GM18861 (cell line): Measurements from ENCODE around the gene MMP7.
A peak's percentile ranks its signal among the peaks of the same experiment; 100 is the strongest.

ENCODE experiments used
- ATAC-seq: cut with Tn5 transposase; IDR thresholded peaks from one replicate; pipeline ENCODE4 v1.9.1; 2021; ENCODE audit not compliant: unreplicated experiment

The MMP7 gene, protein sequence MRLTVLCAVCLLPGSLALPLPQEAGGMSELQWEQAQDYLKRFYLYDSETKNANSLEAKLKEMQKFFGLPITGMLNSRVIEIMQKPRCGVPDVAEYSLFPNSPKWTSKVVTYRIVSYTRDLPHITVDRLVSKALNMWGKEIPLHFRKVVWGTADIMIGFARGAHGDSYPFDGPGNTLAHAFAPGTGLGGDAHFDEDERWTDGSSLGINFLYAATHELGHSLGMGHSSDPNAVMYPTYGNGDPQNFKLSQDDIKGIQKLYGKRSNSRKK

DNA sequence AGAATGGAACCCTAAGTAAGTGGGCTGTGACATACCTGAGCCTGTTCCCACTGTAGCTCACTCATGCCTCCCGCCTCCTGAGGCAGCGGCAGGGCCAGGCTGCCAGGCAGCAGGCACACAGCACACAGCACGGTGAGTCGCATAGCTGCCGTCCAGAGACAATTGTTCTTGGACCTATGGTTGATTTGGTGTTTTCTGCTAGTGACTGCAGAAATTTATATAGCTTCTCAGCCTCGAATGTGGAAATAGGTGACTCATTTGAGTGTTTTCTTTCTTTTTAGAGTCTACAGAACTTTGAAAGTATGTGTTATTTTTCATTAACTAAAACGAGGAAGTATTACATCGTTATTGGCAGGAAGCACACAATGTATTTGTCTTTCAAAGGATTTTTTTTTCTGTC, at the start of gene MMP7:
TSS of gene MMP7 (minus strand) at position 190 of the 400 bp plus-strand sequence. CDS start at position 143, 47 bp downstream.
- ATAC-seq = peak; percentile 80

DNA sequence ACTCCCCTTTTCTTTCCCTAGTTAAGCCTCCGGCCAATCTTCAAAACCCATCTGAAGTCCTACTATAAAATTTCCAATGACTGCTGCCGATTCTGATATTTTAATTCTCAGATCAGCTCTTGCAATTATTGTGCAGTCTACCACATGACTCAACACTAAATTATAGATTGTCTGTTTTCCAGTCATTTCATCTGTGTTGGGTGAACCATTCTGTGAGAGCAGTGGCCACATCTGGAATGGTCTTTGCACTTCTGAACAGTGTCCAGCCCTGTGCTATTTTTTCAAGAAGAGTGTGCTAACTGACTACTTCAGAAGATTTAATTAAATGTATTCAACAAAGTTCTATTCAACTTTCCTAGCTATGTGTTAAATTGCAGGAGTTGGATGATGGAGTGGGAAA, 47.2 kb upstream of the MMP7 start:
- no peak for ATAC-seq

DNA sequence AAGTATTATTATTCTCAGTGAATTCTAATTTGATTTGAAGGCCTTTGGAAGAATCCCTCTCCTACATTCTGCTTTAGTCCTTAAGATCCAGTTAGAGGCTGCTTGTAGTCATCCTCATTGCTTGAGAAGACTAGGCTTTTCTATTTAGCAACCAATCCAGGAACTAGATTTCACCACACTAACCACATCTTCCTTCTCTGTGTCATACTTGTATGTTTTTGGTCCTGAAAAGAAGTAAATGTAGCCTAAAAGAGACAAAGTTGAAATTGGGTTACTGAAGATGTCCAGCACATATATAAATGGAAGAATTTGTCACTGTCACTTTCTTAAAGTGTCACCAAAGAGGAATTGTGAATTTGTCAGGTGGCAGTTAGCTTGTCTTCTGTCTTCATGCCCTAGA, 46.6 kb upstream of the MMP7 start:
- peak; percentile 33 for ATAC-seq

DNA sequence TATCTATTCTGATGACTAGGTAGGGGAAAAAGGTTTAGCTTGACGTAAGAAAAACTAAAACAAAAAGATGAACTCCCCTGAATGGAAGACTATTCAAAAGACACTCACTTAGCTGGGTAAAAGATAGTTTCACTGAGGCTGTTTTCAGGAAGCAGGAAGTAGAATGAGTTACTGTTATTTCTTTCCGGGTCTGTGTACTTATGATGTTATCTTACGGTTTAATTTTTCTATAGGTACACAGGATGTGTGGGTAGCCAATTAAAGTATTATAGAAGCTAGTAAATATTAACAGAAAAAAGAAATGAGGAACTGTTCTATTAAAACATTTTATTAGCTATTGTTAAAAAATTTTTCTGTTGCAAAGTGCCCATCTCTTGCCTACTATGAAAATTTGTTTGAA, 45.8 kb upstream of the MMP7 start:
- no peak for ATAC-seq

DNA sequence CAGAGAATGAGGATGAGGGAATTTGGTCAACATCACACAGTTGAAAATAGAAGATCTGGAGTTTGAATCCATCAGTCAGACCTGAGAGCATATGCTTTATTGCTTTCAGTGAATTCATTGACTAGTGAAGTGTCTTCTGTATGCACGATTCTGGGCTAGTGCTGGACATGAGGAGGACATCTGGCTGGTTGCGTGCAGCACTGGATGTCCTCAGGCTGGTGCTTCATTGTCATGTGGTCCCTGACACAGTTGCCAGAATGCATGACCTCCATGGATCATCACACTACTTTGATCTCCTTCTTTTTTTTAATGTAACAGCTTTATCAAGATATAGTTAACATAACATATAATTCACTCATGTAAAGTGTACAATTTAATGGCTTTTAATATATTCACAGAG, 44.5 kb upstream of the MMP7 start:
- ATAC-seq = no peak

DNA sequence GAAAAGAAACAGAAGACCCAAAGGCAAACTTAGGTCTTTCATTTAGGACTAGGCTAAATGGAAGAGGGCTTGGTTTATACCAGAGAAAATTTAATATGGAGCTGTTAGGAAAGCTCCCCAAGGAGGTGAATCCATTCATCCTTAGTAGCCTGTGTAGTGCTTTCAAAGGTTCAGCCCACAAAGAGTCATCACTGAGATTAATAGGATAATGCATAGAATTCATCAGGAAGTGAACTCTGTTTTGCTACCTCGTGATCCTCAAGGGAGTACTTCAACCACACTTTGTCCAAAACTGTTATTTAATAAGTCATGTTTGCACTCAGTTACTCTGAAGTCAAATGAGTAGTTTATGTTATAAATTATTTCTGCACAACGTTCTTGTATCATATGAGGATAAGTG, 43.3 kb upstream of the MMP7 start:
- ATAC-seq = no peak

DNA sequence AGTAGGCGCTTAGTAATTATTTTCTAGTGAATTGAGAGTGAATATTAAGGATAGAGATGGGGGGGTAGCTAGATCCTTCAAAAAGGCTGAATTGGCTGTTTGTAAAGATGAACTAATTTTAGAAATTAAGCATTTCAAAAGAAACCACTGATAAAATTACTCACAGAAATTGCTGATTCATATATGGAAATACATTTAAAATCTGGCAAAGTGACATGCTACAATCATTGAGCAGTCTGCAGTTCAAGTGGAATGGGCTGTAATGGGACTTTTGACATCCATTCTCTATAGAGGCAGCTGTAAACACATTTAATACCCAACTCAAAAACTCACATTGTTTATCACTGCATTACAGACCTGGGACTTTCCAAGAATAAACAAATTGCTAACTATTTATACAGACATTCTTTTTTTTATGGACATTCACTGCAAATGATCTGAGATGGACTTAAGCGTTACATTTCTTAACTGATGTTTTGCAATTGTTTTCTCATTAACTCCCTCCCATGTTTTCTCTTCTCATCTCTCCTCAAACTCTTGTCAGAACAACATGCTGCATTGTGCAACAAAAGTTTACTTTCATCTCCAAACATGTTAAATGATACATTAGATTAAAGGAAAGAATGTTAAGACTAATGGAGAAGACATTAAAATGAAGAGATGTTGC, 42.1 kb upstream of the MMP7 start:
- no peak for ATAC-seq

DNA sequence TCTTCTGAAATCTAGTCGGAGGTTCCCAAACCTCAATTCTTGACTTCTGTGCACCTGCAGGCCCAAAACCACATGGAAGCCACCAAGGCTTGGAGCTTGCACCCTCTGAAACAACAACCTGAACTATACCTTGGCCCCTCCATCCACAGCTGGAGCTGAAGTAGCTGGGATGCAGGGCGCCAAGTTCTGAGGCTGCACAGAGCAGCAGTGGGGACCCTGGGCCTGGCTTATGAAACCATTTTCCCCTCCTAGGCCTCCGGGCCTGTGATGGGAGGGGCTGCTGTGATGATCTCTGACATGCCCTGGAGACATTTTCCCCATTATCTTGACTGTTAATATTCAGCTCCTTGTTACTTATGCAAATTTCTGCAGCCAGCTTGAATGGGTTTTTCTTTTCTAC, 38.3 kb upstream of the MMP7 start:
- ATAC-seq = no peak

DNA sequence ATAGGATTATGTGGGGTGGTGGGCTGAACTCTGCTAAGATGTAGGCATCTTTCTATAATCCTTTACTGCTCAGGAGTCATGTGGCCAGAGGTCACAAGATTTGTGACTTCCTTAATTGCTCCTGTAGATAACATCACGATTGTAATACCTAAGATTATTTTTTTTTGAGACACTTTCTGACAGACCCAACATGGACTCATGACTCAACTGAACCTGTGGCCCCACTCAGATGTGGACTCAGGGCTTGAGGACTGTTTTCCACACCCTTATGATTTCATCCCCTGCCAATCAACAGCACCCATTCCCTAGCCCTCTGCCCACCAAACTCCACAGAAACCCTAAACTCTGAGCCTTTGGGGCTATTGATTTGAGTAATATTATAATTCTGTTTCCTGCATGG, 35.6 kb upstream of the MMP7 start:
- ATAC-seq = no peak

DNA sequence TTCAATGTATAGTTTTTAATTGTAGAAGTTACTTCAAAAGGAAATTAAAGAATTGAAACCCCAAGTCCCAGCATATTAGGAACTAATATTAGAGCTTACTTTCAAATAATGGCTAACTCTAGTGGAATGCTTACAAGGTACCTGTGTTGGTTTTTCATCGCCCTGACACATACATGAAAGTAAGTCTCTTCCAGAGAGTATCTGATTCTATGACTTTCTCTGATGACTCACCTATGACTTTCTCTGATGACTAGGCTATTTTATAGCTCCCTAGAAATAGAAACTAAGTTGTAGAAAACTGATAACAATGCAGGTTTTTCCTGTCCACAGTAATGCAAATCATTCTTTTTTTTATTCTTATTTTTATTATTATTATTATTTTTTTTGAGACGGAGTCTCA, 33.6 kb upstream of the MMP7 start:
- peak; percentile 59 for ATAC-seq

DNA sequence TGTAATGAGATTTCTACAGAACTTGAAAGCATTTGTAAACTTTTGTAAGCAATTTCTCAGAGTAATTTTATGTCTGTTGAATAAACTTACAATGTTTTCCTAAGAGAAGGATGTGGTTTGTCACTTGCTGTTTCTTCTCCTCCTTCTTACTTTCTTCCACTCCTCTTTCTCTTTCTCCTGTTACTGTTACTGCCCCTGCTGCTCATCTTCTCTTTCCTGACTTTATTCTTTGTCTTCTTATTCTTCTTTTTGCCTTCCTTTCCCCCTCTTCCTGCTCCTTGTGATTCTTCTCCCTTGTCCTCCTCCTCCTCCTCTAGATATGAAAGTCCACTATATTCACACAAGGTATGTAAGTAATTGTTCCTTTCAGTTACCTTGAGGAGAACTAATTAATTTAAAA, 31.1 kb upstream of the MMP7 start:
- no peak for ATAC-seq

DNA sequence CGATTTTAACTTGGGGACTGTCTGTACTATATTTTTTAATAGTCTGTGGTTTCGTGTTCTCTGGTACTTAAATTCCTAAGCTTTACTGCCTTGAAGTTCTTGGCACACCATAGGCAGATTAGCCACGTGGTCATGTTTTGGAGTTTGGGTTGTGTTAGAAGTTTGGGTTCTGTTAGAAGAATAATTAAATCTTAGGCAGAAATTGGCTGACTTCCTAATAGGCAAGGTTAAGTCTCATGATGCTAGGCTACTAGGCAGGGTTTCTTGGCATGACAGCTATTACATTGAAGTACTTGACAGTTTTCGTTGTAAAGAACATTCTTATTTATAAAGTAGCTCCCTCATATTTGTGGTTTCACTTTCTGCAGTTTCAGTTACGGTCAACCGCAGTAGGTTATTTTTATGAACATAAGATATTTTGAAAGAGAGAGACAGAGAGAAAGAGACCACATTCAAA, 30.0 kb upstream of the MMP7 start:
- peak; percentile 84 for ATAC-seq

DNA sequence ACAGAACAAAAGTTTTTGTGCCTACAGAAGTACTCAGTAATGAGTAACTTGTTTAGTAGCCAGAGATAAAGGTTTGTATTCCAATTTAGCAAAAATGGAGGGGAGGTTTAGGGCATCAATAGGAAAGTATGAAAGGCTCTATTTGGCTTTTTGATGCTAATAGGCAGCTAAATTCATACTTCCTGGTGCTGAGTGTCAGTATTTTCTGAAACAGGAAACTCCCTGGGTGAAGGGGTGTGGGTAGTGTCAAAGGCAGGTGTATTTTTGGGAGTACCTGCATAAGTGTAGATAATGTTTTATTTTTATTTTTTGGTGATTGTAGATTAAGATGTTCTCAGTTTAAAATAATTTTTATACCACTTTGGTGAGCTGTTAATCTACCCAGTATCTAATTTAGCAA, 29.3 kb upstream of the MMP7 start:
- ATAC-seq = no peak

DNA sequence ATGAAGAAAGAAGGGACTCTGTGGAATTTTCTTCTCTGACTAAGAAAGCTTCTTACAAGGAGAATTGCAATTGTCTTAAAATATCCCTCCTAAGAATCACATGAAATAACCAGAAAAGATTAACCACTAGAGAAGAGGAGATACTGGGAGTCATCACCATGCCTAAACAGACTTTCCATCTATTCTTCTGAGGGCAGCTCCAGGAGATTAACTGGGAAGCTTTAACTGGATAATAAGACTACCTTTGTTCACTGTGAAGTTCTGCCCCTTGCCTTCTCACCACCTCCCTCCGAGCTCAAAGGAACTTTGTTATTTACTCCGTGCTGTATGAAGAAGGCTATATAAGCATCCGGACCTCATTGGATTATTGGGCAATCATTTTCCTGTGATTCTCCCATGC, 24.5 kb upstream of the MMP7 start:
- no peak for ATAC-seq

DNA sequence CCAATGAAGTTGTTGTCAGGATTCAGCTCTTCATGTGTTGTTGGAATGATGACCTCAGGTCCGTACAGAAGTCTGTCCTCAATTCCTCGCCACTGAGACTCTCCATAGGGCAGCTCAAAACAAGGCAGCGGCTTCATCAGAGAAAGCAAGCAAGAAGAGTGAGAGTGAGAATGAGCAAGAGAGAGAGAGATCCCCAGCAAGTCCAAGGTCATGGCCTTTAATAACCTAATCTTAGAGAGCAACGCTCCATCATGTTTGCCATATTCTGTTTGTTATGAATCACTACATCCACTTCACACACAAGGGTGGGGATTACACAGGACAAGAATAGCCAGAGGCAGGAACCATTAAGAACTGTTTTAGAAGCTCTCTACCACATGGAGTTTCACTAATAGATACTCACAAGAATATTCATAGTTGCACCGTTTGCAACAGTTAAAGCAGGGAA, 23.3 kb upstream of the MMP7 start:
- ATAC-seq = peak; percentile 76

DNA sequence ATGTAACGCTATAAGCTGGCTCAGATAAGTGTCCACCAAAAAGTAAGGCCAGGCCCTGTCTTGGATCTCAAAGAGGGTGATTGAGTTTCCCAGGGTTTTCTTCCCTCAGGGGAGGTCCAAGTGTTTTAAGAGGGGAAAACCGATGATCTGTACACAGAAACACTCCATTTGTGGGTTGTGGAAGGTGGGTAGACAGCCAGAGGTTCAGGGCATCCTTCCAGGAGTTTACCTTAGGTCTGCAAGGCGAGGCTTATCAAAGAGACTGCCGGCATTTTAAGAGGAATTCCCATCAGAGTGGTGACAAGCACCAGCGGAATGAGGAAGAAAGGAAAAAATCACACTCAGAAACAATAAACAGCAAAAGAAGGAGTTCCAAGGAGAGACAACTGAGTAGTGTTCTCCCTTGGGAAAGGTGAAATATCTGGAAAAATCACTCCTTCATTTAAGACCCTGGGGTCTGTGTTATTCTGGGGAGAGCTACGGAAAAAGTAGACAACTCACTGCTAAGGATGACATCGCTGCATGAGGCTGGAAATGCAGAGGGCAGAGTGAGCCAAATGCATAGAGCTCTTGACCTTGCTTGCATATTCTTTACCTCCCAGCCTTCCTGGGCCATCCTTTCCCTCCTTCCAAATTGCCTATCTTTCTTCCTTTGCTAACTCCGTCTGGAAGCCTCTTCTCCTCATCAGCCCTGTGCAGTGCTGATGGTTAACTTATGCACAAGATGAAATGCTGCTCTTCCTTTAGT, 22.1 kb upstream of the MMP7 start:
- ATAC-seq = no peak

DNA sequence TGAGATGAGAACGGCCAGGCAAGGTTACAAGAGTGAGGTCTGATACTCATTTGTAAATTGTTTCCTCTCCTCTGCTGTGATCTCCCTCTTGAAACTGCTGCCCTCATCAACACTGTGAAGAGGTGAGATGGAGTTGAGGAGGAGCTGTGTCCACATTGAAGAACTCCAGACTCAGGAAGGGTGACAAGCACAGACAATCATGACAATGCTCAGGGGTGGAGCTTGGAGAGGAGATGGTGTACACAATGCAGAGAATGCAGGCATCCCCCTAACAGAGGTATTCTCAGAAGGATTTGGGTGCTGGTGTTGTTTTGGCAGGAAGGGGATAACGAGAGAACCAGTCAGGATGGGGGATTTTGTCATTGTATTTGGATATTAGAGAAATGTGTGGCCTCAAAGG, 21.5 kb upstream of the MMP7 start:
- no peak for ATAC-seq

DNA sequence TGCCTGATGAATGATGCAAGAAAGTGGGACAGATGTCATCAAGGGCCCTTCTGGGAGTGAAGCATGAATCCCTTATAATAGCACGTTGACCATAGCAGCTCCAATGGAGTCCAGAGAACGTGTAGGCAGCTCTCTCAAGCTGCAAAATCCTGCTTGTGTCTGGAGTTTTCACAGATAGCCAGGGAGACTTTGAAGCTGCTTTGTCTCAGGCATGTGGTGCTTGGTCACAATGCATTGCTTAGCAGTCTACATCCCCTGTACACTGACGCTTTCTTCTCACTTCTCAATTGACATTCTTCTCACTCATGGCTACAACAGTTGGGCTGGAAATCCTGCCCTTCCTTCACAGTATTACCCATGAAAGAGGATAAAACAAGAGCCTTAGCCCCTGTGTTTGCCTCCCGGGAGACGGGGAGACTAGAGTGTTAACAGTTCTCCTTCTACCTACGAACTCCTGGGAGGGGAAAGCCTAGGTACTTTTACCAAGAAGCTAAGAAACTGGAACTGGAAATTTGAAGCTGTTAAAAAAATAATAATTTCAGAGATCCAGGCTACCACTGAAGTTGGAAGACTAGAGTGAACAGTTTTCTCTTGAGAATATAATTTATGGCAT, 20.7 kb upstream of the MMP7 start:
- no peak for ATAC-seq

DNA sequence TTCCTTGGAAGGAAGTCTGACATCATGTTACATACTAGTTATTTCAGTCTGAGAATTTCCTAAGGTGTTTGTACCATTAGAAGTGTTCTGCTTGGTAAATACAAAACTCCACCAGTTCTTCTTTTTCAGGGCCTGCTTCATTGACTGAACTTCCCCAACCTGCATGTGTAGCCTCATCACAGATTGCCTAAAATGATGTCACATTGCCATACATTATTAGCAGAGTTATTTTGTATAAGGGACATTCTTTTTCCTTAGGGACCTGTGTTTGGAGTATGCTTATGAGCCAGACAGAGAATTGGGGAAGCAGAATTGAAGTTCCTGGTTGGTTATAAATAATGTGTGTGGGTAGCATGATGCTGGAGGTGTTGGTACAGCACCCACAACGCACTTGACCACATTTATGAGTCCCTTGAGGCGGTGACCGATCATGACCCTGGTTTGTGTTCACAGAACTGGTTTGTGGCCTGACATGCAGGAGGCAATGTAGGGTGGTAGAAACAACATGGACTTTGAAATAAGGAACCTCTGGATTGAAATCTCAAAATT, 16.4 kb upstream of the MMP7 start:
- peak; percentile 79 for ATAC-seq

DNA sequence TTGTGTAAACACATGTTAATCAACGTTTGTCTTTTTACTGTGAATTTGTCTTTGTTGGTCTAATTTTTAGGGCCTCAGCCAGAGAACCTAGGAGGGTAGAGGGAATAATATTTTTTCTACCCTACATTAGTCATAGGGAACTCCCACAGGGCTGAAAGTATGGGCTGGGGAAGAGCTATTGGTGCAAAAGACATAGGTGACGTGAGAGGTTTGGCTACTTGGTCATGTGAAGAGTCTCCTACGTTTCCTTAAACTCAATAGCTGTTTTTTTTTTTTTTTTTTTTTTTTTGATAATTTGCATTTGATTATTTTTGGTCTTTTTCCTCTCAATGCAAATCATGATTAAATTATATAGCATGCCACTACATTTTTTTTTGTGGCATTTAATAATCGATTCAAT, 15.9 kb upstream of the MMP7 start:
- peak; percentile 48 for ATAC-seq

DNA sequence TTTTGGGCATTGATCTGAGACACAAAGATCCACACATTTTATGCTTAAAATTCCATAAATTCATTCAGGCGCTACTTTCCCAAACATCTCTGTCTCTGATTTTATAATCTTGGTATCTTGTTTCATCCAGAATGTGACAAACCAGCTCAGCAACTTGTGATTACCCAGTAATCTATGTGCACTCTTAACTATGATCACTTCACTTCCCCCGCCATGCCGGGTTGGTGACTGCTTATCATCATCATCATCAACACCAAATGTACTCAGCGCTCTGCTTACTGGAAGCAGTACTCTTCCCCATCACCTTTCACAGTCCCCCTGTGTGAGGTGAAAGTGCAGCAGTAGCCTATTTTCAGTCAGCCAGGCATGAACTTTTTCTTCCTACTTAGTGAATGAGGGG, 15.2 kb upstream of the MMP7 start:
- ATAC-seq = no peak
